ENCODE measurements around the gene LRRC7. TPM values are rescaled to one million over a fixed set of nuclear protein-coding genes. Genes with fewer than 3 reads are reported as not detected.

The LRRC7 gene
- polyA plus RNA-seq, 1 of the 3 experiments (the other 2 are of a cell fraction): 0.02 TPM

DNA sequence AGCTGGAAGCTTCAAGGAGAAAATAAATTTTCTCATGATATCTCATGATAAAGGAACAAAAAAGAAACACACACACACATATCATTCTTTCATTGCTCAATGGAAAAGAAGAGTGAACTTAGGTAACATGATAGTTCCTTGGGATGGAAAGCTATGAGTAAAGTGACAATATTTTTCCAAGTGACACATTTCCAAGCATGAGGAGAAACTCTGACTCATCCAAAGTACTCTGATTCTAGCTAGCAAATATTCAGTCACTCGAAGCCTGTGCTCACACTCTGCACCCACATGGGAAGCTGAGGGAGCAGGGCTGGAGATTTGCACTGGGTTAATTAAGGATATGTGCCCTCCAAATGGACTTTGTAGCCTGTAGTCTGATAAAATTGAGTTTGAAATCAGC, 415.3 kb downstream of the LRRC7 start:
- H3K4me3 ChIP-seq (ENCODE audit: low read depth in 2 of 2, low read length in 1 of 2): no peak overlapping the region
- ChIA-PET CTCF (no interaction called here), POLR2A (no interaction called here)
- no peak for TF ChIP-seq NFIC (IDR thresholded peaks at IDR 0.05; ENCODE audit: borderline replicate concordance)
- TF ChIP-seq, protein P1, sequence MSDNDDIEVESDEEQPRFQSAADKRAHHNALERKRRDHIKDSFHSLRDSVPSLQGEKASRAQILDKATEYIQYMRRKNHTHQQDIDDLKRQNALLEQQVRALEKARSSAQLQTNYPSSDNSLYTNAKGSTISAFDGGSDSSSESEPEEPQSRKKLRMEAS (IDR thresholded peaks at IDR 0.05; ENCODE audit: low read depth): peak; percentile 68; the same call in 1 of the 2 replicates
- peak in 1 of 2 experiments; percentile 76; a peak in 1 of 4 replicates for TF ChIP-seq EP300 (IDR thresholded peaks at IDR 0.05; ENCODE audit: borderline replicate concordance in 1 of 2, low read depth in 1 of 2, low read length in 1 of 2)
- TF ChIP-seq TCF12 (IDR thresholded peaks at IDR 0.05): peak; percentile 48; the same call in 1 of the 2 replicates
- TF ChIP-seq, protein P2, sequence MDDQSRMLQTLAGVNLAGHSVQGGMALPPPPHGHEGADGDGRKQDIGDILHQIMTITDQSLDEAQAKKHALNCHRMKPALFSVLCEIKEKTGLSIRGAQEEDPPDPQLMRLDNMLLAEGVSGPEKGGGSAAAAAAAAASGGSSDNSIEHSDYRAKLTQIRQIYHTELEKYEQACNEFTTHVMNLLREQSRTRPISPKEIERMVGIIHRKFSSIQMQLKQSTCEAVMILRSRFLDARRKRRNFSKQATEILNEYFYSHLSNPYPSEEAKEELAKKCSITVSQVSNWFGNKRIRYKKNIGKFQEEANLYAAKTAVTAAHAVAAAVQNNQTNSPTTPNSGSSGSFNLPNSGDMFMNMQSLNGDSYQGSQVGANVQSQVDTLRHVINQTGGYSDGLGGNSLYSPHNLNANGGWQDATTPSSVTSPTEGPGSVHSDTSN (IDR thresholded peaks at IDR 0.05): peak; percentile 63
- TF ChIP-seq, protein P3, sequence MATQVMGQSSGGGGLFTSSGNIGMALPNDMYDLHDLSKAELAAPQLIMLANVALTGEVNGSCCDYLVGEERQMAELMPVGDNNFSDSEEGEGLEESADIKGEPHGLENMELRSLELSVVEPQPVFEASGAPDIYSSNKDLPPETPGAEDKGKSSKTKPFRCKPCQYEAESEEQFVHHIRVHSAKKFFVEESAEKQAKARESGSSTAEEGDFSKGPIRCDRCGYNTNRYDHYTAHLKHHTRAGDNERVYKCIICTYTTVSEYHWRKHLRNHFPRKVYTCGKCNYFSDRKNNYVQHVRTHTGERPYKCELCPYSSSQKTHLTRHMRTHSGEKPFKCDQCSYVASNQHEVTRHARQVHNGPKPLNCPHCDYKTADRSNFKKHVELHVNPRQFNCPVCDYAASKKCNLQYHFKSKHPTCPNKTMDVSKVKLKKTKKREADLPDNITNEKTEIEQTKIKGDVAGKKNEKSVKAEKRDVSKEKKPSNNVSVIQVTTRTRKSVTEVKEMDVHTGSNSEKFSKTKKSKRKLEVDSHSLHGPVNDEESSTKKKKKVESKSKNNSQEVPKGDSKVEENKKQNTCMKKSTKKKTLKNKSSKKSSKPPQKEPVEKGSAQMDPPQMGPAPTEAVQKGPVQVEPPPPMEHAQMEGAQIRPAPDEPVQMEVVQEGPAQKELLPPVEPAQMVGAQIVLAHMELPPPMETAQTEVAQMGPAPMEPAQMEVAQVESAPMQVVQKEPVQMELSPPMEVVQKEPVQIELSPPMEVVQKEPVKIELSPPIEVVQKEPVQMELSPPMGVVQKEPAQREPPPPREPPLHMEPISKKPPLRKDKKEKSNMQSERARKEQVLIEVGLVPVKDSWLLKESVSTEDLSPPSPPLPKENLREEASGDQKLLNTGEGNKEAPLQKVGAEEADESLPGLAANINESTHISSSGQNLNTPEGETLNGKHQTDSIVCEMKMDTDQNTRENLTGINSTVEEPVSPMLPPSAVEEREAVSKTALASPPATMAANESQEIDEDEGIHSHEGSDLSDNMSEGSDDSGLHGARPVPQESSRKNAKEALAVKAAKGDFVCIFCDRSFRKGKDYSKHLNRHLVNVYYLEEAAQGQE (IDR thresholded peaks at IDR 0.05; ENCODE audit: low read depth, low read length): no peak
- TF ChIP-seq RXRA (IDR thresholded peaks at IDR 0.05; ENCODE audit: borderline replicate concordance, low read depth): peak; percentile 36; the same call in 1 of the 2 replicates
- TF ChIP-seq FOSL2 (IDR thresholded peaks at IDR 0.05; ENCODE audit: borderline replicate concordance, low read depth): peak; percentile 83
- TF ChIP-seq, protein P4, sequence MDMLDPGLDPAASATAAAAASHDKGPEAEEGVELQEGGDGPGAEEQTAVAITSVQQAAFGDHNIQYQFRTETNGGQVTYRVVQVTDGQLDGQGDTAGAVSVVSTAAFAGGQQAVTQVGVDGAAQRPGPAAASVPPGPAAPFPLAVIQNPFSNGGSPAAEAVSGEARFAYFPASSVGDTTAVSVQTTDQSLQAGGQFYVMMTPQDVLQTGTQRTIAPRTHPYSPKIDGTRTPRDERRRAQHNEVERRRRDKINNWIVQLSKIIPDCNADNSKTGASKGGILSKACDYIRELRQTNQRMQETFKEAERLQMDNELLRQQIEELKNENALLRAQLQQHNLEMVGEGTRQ (IDR thresholded peaks at IDR 0.05; ENCODE audit: borderline replicate concordance, low read depth, low read length): no peak
- peak; percentile 80 for TF ChIP-seq JUND (IDR thresholded peaks at IDR 0.05)
- TF ChIP-seq NRF1 (IDR thresholded peaks at IDR 0.05; ENCODE audit: low read depth, low read length): no peak
- H3K9me2 ChIP-seq: no peaks in the 10 kb centered on the region
- 0% methylated on average over 1 of the region's 1 CpG for WGBS (ENCODE audit: low lambda C conversion rate)
- H2AFZ ChIP-seq (ENCODE audit: low read depth): no peak overlapping the region
- no peaks in the 10 kb centered on the region for H4K20me1 ChIP-seq (ENCODE audit: insufficient read depth)
- DNase-seq: no peak
- peaks cover 0 to 11% of the 10 kb centered on the region in 2 experiments; a peak in 1 of 4 replicates for H3K4me1 ChIP-seq (ENCODE audit: control insufficient read depth in 1 of 2, insufficient read depth in 2 of 2, low read depth in 1 of 2, low read length in 1 of 2)
- peaks cover 4% of the 10 kb centered on the region for H3F3A ChIP-seq (replicated peaks; ENCODE audit: insufficient read depth)
- H3K27me3 ChIP-seq (ENCODE audit: insufficient read depth): no peaks in the 10 kb centered on the region
- H3K9ac ChIP-seq: peak overlapping the region; percentile 26; the same call in 1 of the 2 replicates
- no peaks in the 10 kb centered on the region for H3K9me3 ChIP-seq
- H3K4me2 ChIP-seq: peak overlapping the region; percentile 44; the same call in 1 of the 2 replicates
- H3K27ac ChIP-seq (ENCODE audit: low read depth in 2 of 2, low read length in 1 of 2): peak overlapping the region in 1 of 2 experiments; percentile 73; a peak in 2 of 4 replicates
- no peaks in the 10 kb centered on the region for H3K36me3 ChIP-seq (replicated peaks in 1 of 2; ENCODE audit: control insufficient read depth in 1 of 2, insufficient read depth in 2 of 2, low read length in 1 of 2)
- H3K79me2 ChIP-seq (ENCODE audit: insufficient read depth): no peaks in the 10 kb centered on the region

DNA sequence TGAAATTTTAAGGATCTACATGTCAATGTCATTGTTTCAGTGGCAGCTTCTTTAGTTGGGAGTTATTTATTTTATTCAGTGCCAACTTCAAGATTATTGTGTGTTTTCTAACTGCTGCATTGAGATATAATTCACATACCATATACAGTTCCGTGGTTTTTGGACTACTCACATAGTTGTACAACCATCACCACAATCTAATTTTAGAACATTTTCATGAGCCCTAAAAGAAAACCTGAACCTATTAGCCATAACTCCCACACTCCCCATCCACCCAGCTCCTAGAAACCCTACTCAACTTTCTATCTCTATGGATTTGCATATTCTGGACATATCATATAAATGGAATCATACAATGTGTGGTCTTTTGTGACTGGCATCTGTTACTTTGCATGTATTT, 417.7 kb downstream of the LRRC7 start:
- Histone ChIP-seq H3K79me2 (ENCODE audit: insufficient read depth) (no peaks in the 10 kb centered on the region), H3F3A (replicated peaks; ENCODE audit: insufficient read depth) (peaks cover 4% of the 10 kb centered on the region), H3K9me2 (no peaks in the 10 kb centered on the region), H3K9ac (no peak overlapping the region), H2AFZ (ENCODE audit: low read depth) (no peak overlapping the region), H4K20me1 (ENCODE audit: insufficient read depth) (no peaks in the 10 kb centered on the region), H3K9me3 (no peaks in the 10 kb centered on the region), H3K27ac (ENCODE audit: low read depth in 2 of 2, low read length in 1 of 2) (no peak overlapping the region), H3K36me3 (replicated peaks in 1 of 2; ENCODE audit: control insufficient read depth in 1 of 2, insufficient read depth in 2 of 2, low read length in 1 of 2) (no peaks in the 10 kb centered on the region), H3K4me2 (no peak overlapping the region), H3K27me3 (ENCODE audit: insufficient read depth) (no peaks in the 10 kb centered on the region), H3K4me1 (ENCODE audit: control insufficient read depth in 1 of 2, insufficient read depth in 2 of 2, low read depth in 1 of 2, low read length in 1 of 2) (peaks cover 0 to 11% of the 10 kb centered on the region in 2 experiments; a peak in 1 of 4 replicates), H3K4me3 (ENCODE audit: low read depth in 2 of 2, low read length in 1 of 2) (no peak overlapping the region)
- 79% methylated on average over 1 of the region's 1 CpG for WGBS (ENCODE audit: low lambda C conversion rate)
- CTCF ChIA-PET: no interaction called here
- DNase-seq: no peak
- TF ChIP-seq GABPA (IDR thresholded peaks at IDR 0.05; ENCODE audit: low read depth): no peak
- TF ChIP-seq MXI1 (IDR thresholded peaks at IDR 0.05; ENCODE audit: low read depth, low read length): no peak
- no peak for TF ChIP-seq NFIC (IDR thresholded peaks at IDR 0.05; ENCODE audit: borderline replicate concordance)
- TF ChIP-seq, protein P1 (IDR thresholded peaks at IDR 0.05; ENCODE audit: low read depth): no peak
- TF ChIP-seq EZH2phosphoT487 (IDR thresholded peaks at IDR 0.05; ENCODE audit: borderline replicate concordance, low read depth): no peak
- TF ChIP-seq, protein P5, sequence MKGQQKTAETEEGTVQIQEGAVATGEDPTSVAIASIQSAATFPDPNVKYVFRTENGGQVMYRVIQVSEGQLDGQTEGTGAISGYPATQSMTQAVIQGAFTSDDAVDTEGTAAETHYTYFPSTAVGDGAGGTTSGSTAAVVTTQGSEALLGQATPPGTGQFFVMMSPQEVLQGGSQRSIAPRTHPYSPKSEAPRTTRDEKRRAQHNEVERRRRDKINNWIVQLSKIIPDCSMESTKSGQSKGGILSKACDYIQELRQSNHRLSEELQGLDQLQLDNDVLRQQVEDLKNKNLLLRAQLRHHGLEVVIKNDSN (IDR thresholded peaks at IDR 0.05; ENCODE audit: borderline replicate concordance, low read depth): no peak
- TF ChIP-seq ELF1 (IDR thresholded peaks at IDR 0.05): no peak
- no peak for TF ChIP-seq CHD2 (IDR thresholded peaks at IDR 0.05; ENCODE audit: low read length, partially characterized antibody)
- TF ChIP-seq YY1 (IDR thresholded peaks at IDR 0.05; ENCODE audit: low read depth): no peak
- POLR2A ChIA-PET: no interaction called here

Measured in SK-N-SH (cell line).